ENCODE results near the gene PHF5A. TPM values are rescaled to one million over a fixed set of nuclear protein-coding genes. Genes with fewer than 3 reads are reported as not detected.

The PHF5A gene
- total RNA-seq, 4 donors from 2014 or later, result 33.8 to 43.5 (median 38.9) TPM

- Histone ChIP-seq H3K27me3 (no peaks in the 10 kb centered on the region), H3K4me1 (peaks cover 84 to 87% of the 10 kb centered on the region in 2 donors), H3K27ac (peak overlapping the region; percentile 96 to 98 (median 96)), H3K9me3 (no peaks in the 10 kb centered on the region), H3K36me3 (peaks cover 0 to 6% of the 10 kb centered on the region in 2 donors), H3K4me3 (no peak overlapping the region)
- no peak for ATAC-seq
- TF ChIP-seq CTCF (IDR thresholded peaks at IDR 0.05 in 4 of 5, conservative IDR thresholded peaks at IDR 0.05 in 1 of 5) (no peak), POLR2A (IDR thresholded peaks at IDR 0.05) (no peak)
- no peak for DNase-seq
- in situ Hi-C loops (cut with MboI; ENCODE audit: low sequenced_read_pairs in 4 of 4), result no loop called here
- intact Hi-C loops (cut with DNase I; ENCODE audit: low total_unique reads), result no loop called here
Observed at GRCh38 chr22:41491374-41492100, 23.0 kb upstream of the PHF5A start.

- Histone ChIP-seq H3K9me3 (no peaks in the 10 kb centered on the region), H3K27me3 (no peaks in the 10 kb centered on the region), H3K27ac (peak overlapping the region; percentile 96 to 98 (median 96)), H3K4me1 (peaks cover 84 to 89% of the 10 kb centered on the region in 2 donors), H3K36me3 (no peaks in the 10 kb centered on the region), H3K4me3 (no peak overlapping the region)
- TF ChIP-seq POLR2A (IDR thresholded peaks at IDR 0.05), result no peak
- no peak for TF ChIP-seq CTCF (IDR thresholded peaks at IDR 0.05 in 4 of 5, conservative IDR thresholded peaks at IDR 0.05 in 1 of 5)
- DNase-seq (no peak), ATAC-seq (peak in 1 of 2 donors; percentile 18)
- intact Hi-C loops (cut with DNase I; ENCODE audit: low total_unique reads), result no loop called here
- in situ Hi-C loops (cut with MboI; ENCODE audit: low sequenced_read_pairs in 4 of 4), result no loop called here
Observed at GRCh38 chr22:41488596-41489385, 20.3 kb upstream of the PHF5A start.

- no peaks in the 10 kb centered on the region for H3K36me3 ChIP-seq
- peak overlapping the region in 1 of 4 donors; percentile 13 for H3K4me3 ChIP-seq
- H3K4me1 ChIP-seq, result peaks cover 84 to 88% of the 10 kb centered on the region in 2 donors
- ATAC-seq (no peak), DNase-seq (no peak)
- H3K9me3 ChIP-seq, result no peaks in the 10 kb centered on the region
- TF ChIP-seq CTCF (IDR thresholded peaks at IDR 0.05 in 4 of 5, conservative IDR thresholded peaks at IDR 0.05 in 1 of 5), result no peak
- TF ChIP-seq POLR2A (IDR thresholded peaks at IDR 0.05), result no peak
- peak overlapping the region; percentile 96 to 98 (median 96) for H3K27ac ChIP-seq
- in situ Hi-C loops (cut with MboI; ENCODE audit: low sequenced_read_pairs in 4 of 4), result no loop called here
- H3K27me3 ChIP-seq, result no peaks in the 10 kb centered on the region
- intact Hi-C loops (cut with DNase I; ENCODE audit: low total_unique reads), result no loop called here
Observed at GRCh38 chr22:41488076-41488475, 19.6 kb upstream of the PHF5A start.

- peak overlapping the region; percentile 96 to 98 (median 96) for H3K27ac ChIP-seq
- ATAC-seq (peak; percentile 31 to 55), DNase-seq (peak in 1 of 2 donors; percentile 42)
- peaks cover 88 to 90% of the 10 kb centered on the region in 2 donors for H3K4me1 ChIP-seq
- in situ Hi-C loops (cut with MboI; ENCODE audit: low sequenced_read_pairs in 4 of 4) (no loop called here), intact Hi-C loops (cut with DNase I; ENCODE audit: low total_unique reads) (no loop called here)
- H3K36me3 ChIP-seq, result no peaks in the 10 kb centered on the region
- no peaks in the 10 kb centered on the region for H3K27me3 ChIP-seq
- no peaks in the 10 kb centered on the region for H3K9me3 ChIP-seq
- no peak overlapping the region for H3K4me3 ChIP-seq
- TF ChIP-seq POLR2A (IDR thresholded peaks at IDR 0.05) (no peak), CTCF (IDR thresholded peaks at IDR 0.05 in 4 of 5, conservative IDR thresholded peaks at IDR 0.05 in 1 of 5) (no peak)
Observed at GRCh38 chr22:41487037-41487935, 18.8 kb upstream of the PHF5A start.
